GM18870 (cell line): ENCODE measurements around the gene SALL4.
"Not testable (repeated sequence)": the region's sequence is repeated elsewhere in the genome, so short reads cannot be mapped to it uniquely, and the experiment has no call there.

Experiments used
- ATAC-seq: cut with Tn5 transposase; IDR thresholded peaks from one replicate; pipeline ENCODE4 v1.9.1; 2021; ENCODE audit warnings: moderate library complexity; ENCODE audit not compliant: unreplicated experiment

The SALL4 gene

DNA sequence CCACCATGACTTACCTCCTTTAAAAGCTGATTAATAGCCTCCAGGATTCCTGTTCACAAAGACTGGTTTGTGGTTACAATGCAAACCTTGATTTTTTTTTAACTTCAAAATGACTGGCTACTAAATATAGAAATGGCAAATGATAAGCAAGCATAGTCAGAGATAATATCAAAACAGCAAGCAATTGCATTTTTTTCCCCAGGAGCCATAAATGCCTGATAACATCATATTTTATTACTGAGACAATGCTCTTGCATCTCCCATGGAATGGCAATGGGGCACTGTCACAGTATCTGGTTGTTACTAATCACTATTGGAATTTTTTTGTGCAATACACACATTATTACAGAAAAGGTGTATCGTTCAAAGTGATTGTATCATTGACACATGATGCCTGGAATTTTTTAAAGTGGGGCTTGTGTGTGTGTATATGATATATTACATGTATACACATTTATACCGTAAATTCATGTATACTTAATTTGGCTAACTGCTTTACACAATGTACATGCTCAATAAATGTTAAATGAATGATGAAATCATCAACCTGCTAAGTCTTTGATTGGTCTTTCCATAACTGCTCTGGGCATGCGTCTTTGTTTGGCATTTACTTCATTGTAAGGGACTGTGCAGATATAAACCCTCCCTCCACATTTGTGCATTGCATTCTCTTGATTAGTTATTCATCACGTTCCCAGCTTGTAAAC, 980 bp upstream of the SALL4 start:
- no peak for ATAC-seq

GRCh38 chr20:51801823-51802123, 548 bp downstream of the SALL4 start:
- ATAC-seq: no peak

DNA sequence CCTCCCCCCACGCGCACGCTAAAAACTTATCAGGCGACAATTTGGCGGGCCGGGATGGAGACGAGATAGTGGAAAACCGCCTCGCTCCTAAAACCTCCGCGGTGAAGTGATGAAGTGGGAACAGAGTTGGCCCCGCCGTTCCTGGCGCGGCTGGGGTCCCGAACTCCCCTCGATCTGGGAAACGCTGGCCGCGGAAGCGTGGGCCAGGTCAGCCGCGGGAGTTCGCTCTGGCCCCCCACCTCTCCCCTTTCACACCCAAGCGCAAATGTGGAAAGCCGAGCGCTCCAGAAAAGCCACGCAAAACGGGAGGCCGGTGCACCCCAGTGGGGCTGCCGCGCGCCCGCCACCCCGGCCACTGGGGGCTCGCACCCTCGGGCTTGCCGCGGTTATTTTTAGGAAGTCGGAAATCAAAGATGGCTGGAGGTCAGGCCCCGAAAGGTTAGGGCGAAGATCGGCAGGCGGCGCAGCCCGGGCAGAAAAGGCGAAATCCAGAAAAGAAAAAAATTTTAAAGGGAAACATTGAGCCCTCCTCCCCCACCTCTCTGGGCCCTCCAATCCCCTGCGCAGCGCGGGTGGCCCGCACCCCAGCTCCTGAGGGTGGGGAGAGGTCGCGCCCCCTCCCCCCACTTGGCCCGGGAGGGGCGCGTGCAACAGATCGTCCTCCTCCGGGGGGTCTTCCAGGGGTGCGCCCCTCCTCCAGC, 1.0 kb downstream of the SALL4 start:
- ATAC-seq: no peak

GRCh38 chr20:51800872-51801121, 1.5 kb downstream of the SALL4 start:
- ATAC-seq: no peak

- no peak for ATAC-seq
Observed at GRCh38 chr20:51800060-51800871, 2.1 kb downstream of the SALL4 start.

DNA sequence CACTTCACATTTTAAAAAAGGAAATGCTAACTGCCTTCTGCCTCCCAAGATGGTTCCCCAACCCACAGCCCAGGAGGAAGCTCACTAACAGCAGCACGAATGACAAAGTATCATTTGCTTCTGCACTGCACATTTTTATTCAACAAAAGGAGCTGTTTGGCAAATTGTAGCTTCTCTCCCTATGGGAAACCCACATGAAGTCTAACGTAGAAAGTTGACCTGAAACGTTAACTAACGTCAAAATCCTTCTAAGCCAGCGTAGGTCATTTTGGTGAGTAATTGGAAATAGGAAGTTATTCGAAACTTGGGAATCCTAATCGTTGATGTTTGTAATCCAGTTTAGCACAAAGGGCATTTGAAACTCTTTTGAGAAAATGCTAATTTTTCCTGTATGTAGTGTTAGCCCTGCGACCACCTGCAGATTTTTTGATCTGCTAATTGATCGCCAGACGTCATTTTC, 2.9 kb downstream of the SALL4 start:
- no peak for ATAC-seq

GRCh38 chr20:51797357-51798025, 4.8 kb downstream of the SALL4 start:
- ATAC-seq: no peak

DNA sequence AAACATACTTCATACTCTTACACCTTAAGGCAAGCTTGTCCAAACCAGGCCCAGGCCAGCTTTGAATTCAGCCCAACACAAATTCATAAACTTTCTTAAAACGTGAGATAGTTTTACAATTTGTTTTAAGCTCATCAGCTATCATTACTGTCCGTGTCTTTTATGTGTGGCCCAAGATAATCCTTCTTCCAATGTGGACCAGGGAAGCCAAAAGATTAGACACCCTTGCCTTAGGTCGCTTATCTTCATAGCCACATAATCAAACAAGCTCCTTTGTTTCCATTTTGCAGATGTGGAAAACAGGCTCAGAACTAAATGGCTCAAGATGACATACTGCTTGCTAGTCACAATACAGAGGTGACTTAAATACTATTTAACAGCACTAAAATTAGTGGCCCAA, 6.0 kb downstream of the SALL4 start:
- no peak for ATAC-seq

DNA sequence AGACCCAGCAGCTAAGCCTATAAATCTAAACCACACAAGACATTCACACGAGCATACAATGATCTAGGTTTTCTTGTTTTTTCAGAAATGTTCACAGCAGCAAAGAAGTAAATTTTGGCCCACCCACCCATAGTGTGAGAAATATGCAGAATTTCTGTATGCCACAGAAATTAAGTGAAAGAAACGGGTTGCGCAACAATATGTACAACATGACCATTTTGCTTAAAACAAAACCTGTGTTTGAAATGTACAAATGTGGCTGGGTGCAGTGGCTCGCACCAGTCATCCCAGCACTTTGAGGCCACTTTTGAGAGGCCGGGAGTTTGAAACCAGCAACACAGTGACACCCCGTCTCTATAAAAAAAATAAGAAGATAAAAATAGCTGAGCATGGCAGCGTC, 9.4 kb downstream of the SALL4 start:
- ATAC-seq: no peak

DNA sequence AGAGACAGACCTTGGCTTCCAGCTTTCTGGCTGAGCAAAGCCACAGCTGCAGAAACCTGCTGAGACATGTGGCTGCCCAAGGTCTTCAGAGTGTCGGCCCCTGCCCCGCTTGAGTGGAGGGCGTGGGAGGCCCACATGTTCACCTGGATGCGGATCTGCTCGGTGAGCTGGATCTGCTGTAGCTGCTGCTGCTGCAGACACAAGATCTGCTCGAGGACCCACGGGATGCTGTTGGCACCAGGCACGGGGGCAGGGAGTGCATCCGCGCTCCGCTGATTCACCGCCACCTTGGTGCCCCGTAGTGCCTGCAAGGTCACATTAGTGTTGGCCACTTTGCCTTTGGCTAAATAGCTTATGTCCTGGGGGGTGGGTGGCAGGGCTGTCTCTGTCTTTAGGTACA, 10.7 kb downstream of the SALL4 start:
- no peak for ATAC-seq

DNA sequence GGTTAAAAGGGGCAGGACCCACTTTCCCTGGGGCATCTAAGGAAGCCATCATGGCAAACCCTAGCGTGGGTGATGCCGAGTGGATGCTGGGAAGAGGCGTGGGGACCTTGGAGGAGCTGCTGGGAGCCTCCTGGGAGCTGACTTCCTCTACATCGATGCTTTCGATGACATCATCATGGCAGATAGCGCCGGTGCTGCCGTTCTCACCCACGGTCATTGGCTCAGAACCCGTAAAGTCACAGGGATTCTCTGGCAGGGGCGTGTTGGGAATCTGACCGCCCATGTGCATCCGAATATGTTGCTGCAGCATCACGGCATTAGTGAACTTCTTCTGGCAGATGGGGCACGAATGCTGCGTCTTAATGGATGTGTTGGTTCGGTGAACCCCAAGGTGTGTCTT, 12.1 kb downstream of the SALL4 start:
- no peak for ATAC-seq

DNA sequence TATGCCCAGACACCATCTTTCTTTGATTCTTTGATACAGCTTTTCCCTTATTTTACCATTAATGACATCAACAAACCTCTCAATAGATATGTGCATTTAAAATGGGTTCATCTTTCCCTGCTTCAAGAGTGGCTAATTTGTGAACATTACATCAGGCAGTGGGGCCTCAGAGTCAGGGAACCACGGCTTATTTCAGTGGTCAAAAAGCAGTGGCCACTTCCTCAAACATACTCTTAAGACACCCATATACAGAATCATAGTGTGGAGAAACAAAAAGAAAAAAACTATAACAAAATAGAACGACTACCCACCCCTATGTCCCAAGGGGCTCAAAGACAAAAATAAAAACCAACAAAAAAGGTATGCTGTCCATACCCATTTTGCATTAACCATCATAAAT, 12.9 kb downstream of the SALL4 start:
- ATAC-seq: no peak

DNA sequence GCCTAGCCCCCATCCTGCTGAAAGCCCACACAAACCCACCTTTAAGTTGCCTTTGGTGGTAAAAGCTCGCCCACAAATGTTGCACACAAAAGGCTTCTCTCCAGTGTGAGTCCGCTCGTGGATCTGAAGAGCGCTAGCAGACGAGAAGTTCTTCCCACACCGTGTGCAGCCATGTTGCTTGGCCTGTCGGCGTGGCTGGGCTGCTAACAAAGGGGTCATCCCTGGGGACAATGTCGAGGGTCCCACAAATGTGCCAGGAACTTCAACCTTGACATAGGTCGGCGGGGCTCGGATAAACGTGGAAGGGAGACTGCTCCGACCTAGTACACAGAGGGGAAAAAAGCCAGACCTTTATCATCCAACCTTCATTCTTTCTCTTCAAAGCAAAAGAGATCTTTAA, 13.5 kb downstream of the SALL4 start:
- ATAC-seq: no peak

- ATAC-seq: no peak
Observed at GRCh38 chr20:51784299-51784698, 18.0 kb downstream of the SALL4 start.

DNA sequence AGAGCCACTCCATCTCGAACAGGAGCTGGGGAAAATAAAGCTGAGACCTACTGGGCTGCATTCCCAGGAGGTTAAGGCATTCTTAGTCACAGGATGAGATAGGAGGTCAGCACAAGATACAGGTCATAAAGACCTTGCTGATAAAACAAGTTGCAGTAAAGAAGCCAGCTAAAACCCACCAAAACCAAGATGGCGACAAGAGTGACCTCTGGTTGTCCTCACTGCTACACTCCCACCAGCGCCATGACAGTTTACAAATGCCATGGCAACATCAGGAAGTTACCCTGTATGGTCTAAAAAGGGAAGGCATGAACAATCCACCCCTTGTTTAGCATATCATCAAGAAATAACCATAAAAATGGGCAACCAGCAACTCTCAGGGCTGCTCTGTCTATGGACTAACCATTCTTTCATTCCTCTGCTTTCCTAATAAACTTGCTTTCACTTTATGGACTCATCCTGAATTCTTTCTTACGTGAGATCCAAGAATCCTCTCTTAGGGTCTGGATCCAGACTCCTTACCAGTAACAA, 24.0 kb downstream of the SALL4 start:
- ATAC-seq: not testable (repeated sequence)

GRCh38 chr20:51775241-51775640, 27.1 kb downstream of the SALL4 start:
- ATAC-seq: no peak

- no peak for ATAC-seq
Observed at GRCh38 chr20:51772236-51772635, 30.1 kb downstream of the SALL4 start.

DNA sequence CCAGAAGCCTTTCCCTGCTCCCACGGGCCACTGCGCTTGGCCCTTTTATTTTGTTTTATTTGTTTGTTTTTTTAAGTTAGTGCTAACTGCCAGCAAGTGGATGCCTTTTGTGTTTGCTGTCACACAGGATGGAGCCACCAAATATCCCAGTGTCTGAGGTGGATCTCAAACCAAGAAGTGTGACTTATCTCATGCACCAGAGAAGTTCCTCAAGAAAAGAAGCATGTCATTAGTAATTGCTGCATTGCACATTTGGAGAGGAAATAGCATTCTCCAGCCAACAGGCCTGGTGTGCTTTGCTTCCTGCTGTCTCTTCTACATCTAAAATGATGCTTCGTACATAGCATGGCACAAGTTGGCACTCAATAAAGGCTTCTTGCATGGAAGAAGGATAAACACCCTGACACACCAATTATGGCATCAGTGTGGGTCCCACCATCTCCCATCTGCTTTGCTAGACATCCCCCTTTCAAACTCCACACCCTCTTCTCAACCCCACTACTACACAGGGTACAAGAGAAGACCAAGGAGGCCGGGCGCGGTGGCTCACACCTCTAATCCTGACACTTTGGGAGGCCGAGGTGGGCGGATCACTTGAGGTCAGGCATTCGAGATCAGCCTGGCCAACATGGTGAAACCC, 32.2 kb downstream of the SALL4 start:
- ATAC-seq: no peak

DNA sequence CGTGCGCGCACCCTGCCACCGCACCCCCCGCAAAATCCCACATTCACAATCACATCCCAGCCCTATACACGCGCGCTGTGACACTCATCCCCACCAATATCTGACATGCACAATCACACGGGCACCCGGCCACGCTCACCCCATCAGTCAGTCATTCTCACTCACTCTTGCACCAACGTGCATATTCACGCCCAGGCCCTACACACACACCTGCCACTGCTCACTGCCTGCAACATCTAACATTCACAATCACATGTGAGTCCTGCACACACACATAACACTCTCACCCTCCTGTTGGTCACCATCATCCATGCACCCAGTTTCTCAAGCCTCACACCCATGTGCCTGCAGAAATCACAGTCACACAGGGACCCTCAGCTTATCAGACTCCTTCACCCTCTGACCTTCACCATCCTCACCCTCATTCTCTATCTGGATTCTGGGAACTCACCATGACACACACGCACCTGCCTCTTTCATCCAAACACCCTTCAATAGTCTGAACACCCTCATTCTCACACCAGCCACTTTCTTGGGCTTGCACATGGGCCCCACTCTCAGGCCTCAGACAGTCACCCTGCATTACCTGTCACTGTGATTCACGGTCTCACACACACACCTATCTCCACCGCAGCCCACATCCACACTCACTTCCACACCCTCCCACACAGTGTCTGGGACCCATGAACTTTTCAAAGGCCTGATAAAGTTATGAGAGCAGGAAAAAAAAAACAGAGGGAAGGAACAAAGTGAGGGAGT, 33.4 kb downstream of the SALL4 start:
- ATAC-seq: no peak
